Transverse colon (tissue), 4 donors: ENCODE results near the gene TXLNB. TPM values are rescaled to one million over a fixed set of nuclear protein-coding genes. Genes with fewer than 3 reads are reported as not detected.

ENCODE experiments used
- DNase-seq: peaks from one replicate; pipeline ENCODE4 v3.0.0-alpha.2; 2019
- H3K27ac ChIP-seq, 4 donors: fragments of 200-600 bp; sonication (generic); 2 replicates each; pipeline ENCODE4 v1.5.1; 2016 to 2018; ENCODE audit warnings: inconsistent platforms in 4 of 4
- H3K27me3 ChIP-seq: fragments of 200-600 bp; sonication (generic); 2 replicates; pipeline ENCODE4 v1.5.1; 2017; ENCODE audit warnings: inconsistent platforms
- H3K36me3 ChIP-seq, 4 donors: fragments of 200-600 bp; sonication (generic); 2 replicates each; pipeline ENCODE4 v1.5.1; 2017 to 2019; ENCODE audit warnings: inconsistent platforms in 4 of 4
- H3K4me1 ChIP-seq, 4 donors: fragments of 200-600 bp; sonication (generic); 2 replicates each; pipeline ENCODE4 v1.5.1; 2017 to 2020; ENCODE audit warnings: inconsistent platforms in 4 of 4
- H3K4me3 ChIP-seq, 4 donors: fragments of 200-600 bp; sonication (generic); 1 replicate in 1 of 4; 2 replicates in 3 of 4; pipeline versions ENCODE4 v1.5.1 to v1.6.1; 2017 to 2019; ENCODE audit warnings: inconsistent platforms in 4 of 4
- H3K9me3 ChIP-seq, 2 donors: fragments of 200-600 bp; sonication (generic); 2 replicates each; pipeline ENCODE4 v1.5.1; 2017 to 2019; ENCODE audit warnings: inconsistent platforms in 2 of 2
- EP300 ChIP-seq: sonication (generic); formaldehyde crosslinking; IDR thresholded peaks from one replicate; pipeline ENCODE4 v1.6.1; 2017; ENCODE audit warnings: antibody characterized with exemption, low read depth
- POLR2A ChIP-seq: fragments of 450-650 bp; IDR thresholded peaks from one replicate; pipeline ENCODE4 v1.6.1; 2016; ENCODE audit warnings: antibody characterized with exemption, mild to moderate bottlenecking, moderate library complexity
- WGBS, 2 donors: methylation state at CpG; one replicate each; pipeline ENCODE4 v1.1.5; 2018; ENCODE audit warnings: low coverage in 1 of 2; 5-methylcytosine and 5-hydroxymethylcytosine counted together
- in situ Hi-C, 4 donors: fragments of 200-750 bp; cut with MboI; loops; one replicate each; pipeline versions ENCODE4 v1.15.0 to v1.15.1; 2017; ENCODE audit warnings: low sequenced_read_pairs in 3 of 4, low pct_ligation_motif_present in 1 of 4, low pct_unique_long_range_greater_than_20kb in 1 of 4
- intact Hi-C: fragments of 100-400 bp; cut with DNase I; formaldehyde crosslinking; loops from one replicate; pipeline ENCODE4 v1.15.1; 2023; ENCODE audit warnings: low total_unique reads
- total RNA-seq, 4 donors: library from RNA; depleted of rRNA; stranded (reverse); fragments of >200 nt; gene quantifications; one replicate each; pipeline ENCODE4 v1.1.0, GENCODE V29; 2016

TXLNB gene
- total RNA-seq, 4 donors from 2014 or later, result 0.27 to 6.6 (median 2.1) TPM; not detected in 1

DNA sequence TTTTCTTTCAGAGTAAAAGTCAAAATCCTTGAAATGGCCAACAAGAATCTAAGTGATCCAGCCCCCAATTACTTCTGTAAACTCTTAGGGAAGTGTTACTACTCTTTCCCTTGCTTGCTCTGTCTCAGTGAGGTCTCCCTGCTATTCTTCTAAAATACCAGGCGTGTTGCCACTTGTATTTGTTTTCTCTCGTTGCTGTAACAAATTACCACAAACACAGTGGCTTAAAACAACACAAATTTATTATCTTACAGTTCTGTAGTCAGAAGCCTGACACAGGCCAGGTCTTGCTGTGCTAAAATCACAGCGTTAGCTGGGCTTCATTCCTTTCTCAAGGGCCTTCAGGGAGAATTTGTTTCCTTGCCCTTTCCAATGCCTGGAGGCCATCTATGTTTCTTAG is 97.1 kb downstream of the TXLNB start:
- H3K4me1 ChIP-seq, result no peaks in the 10 kb centered on the region
- H3K4me3 ChIP-seq, result no peak overlapping the region
- H3K36me3 ChIP-seq, result no peaks in the 10 kb centered on the region
- no peak overlapping the region for H3K27ac ChIP-seq
- H3K27me3 ChIP-seq, result no peaks in the 10 kb centered on the region
- 73 to 82% methylated on average over 3 of the region's 3 CpGs for WGBS, 2 donors
- no peak for DNase-seq
- no peaks in the 10 kb centered on the region for H3K9me3 ChIP-seq
- in situ Hi-C loops (no loop called here), intact Hi-C loops (no loop called here)
- no peak for TF ChIP-seq POLR2A
- TF ChIP-seq EP300, result no peak

Other genes with a start within 250 kb of the TXLNB start
- gene HECA, start 156.9 kb downstream of the TXLNB start, total RNA-seq, result 10 to 100 TPM; 34.4 to 53.7 (median 45.5) TPM
- gene CITED2, start 82.7 kb upstream of the TXLNB start, total RNA-seq, result 100 to 1,000 TPM in 2 of 4 donors, 10 to 100 TPM in 2; 66.6 to 116 (median 102) TPM